ENCODE data around the gene UBN1.
A peak's percentile ranks its signal among the peaks of the same experiment; 100 is the strongest.
"Not testable (repeated sequence)": the region's sequence is repeated elsewhere in the genome, so short reads cannot be mapped to it uniquely, and the experiment has no call there.

UBN1 gene

DNA sequence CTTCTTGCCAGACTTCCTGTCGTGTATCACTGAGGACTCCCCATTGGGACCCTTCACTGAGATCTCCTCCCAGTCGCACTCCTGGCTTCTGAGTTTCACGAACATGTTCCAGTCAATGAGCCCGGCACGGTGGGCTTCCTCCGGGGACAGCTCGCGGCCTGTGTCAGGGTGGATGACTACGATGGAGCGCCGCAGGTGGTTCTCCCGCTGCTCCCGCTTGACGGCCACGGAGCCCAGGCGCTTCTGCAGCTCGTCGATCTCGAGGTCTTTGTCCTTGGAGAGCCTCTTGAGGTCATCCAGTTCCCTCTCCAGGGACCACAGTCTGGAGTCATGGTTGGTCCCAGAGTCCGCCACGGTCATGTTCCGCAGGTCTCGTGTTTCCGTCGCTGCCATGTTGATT lies 36.2 kb downstream of the UBN1 start:
- no peak for DNase-seq

DNA sequence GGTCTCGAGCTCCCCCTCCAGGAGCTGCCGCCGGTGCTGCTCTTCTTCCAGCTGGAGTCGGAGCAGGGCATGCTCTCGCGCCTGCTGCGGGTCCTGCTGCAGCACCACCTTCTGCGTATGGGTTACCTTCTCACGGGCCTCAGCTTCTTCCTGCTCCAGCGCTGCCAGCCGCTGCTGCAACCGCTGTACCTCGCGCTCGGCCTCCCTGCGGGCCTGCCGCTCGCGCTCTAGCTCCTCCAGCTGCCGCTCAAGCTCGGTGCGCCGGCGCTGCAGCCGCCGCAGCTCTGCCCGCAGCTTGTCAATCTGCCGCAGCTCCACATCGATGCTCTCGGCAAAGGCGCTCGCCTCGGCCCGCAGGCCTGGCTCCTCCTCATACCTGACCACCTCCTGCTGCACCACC lies 36.9 kb downstream of the UBN1 start:
- DNase-seq = no peak

DNA sequence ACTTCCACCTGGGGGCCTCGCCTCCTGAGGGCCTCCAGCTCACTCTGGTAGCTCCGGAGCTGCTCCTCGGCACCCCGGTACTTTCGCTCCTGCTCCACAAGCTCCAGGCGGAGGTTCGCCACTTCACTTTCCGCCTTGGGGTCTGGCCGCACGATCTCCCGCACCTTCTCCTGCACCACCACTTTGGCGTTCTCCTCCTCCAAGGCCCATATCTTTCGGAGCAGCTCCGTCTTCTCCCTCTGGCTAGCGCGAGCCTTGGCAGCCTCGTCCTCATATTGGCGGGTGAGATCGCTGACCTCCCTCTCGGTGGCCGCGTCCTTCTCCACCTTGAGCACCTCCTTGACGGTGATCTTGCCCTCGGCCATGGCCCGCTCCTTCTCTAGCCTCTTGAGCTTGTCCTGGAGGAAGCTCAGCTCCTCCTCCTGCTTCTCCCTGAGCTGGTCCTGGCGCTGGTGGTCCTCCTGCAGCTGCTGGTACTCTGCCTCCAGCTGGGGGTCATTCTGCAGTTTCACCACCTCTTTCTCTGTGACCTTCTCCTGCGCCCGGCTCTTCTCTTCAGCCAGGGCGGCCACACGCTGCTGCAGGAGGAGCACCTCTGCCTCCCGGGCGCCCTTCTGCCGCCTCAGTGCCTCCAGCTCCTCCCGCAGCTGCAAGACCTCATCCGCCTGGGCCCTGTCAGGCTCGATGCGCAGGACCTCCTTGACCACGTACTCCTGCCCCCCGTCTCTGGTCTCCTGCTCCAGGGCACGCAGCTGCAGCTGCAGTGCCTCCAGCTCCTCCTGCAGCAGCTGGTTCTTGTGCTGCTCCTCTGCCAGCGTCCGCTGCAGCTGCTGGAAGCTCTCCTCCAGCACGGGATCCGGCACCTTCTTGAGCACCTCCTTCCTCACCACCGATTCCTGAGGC lies 37.9 kb downstream of the UBN1 start:
- DNase-seq = no peak

GRCh38 chr16:4886151-4886550 lies 38.9 kb downstream of the UBN1 start:
- no peak for DNase-seq

DNA sequence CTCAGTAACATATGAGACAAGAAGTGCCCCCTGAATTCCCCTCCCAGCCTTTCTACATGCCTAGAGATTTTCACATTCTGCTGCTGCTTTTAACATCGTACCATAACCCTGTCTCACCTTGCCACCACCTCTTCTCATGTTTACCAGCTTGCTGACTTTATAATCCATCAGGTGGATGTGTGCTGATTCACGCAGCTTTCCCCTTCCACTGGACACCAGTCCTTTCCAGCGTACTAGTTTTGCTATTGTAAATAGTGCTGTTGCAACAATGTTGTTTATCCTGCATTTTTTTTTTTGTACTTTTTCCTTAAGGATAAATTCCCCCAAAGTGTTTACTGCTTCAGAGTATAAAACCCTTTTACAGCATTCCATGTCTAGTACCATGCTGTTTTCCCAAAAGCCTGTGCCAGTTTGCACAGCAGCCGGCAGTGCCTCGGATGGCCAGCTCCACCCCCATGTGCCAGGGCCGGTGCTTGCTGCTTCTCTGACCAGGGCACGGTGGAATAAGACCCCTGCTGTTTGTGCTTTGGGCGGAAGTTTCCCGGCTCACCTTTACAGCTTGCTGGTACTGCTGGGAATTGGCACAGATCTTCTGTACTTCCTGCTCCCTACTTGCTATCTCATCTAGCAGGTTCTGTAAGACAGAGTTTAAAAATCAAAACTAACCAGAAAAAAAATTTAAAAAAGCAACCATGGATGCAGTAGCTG lies 41.3 kb downstream of the UBN1 start:
- DNase-seq = no peak

DNA sequence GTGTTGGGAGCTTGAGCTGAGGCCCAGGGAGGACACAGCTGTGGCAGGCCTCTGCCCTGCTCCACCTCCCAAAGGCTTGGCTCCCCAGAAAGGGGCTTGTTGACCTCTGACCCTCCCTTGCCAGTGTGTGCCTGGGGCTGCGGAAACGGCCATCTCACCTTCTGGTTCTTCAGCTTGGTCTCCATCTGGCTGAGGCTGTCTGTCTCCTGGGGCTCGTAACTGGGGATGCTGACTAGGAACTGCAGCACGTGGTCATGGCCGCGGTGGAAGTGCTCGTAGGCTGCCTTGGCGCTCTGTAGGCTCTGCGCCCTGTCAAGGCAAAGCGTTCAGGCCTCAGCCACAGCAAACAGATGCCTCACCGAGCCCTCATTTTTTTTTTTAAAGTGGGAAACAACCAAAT lies 42.7 kb downstream of the UBN1 start:
- no peak for DNase-seq

- no peak for DNase-seq
Measured at GRCh38 chr16:4890686-4891085, 43.4 kb downstream of the UBN1 start.

- no peak for DNase-seq
Measured at GRCh38 chr16:4891097-4891885, 44.0 kb downstream of the UBN1 start.

DNA sequence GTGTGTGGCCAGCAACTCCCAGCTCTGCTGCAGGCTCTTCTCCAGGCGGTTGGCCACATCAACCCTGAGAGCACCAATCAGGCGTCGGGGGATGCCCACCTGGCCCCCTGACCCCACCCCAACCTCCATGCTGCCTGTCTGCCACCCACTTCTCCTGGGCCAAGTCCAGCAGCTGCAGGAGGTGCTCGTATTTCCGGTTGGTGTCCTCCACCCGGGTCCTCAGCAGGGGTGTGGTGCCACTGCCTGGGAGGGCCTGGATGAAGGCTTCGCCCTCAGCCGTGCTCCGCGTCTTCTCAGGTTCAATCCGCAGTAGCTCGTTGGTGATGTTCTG lies 44.6 kb downstream of the UBN1 start:
- DNase-seq = no peak

- DNase-seq = no peak
Measured at GRCh38 chr16:4892361-4893102, 45.3 kb downstream of the UBN1 start.

DNA sequence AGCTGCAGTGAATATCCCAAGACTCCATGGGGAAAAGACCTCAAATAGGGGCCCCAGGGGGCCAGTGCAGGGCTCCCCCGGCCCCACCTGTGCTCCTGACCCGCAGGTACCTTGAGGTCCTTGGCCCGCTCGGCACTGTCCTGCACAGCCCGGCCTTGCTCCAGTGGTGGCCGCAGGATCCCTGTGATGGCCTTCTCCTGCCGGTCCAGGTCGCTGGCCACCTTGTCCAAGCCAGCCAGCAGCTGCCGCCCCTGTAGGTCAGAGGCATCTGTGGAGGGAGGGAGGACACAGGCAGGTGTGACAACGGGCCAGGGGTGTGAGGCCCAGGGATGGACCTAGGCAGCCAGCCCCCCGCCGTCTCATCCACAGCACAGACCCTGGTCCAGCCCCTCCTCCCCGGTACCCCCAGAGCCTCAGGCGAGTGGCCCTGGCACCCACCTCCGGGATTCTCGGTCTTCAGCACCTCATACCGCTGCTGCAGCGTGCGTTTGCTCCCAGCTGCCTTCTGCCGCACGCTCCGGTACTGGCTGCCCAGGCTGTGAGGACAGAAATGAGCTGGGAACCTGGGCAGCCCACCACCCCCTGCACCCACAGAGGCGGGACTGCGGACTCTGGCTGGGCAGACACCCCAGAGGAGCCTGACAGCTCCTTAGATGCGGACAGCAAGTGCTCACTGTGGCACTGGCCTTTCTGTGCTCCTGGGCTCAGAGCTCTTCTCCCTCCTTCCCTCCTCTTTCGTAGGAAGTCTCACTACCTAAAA lies 46.0 kb downstream of the UBN1 start:
- no peak for DNase-seq

- DNase-seq = peak in 1 of 56 donors; percentile 15
Measured at GRCh38 chr16:4894276-4895150, 47.2 kb downstream of the UBN1 start.

DNA sequence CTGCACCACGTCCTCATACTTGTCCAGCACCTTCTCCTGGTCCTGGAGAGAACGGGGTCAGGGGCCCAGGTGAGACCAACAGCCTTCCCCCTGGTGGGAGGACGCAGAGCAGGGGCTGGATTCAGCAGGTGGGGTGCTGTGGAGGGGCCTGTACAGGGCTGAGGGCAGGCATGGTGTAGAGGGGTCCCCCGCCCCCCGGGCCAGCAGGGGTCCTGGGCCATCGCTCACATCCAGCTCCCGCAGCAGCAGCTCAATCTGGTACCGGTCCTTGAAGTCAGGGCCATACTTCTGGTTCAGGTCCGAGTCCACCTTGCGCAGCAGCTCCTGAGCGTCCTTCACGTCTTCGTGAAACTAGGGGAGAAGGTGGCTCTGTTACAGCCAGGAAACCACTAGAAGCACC lies 48.1 kb downstream of the UBN1 start:
- no peak for DNase-seq

- not testable (repeated sequence) for DNase-seq
Measured at GRCh38 chr16:4896761-4897160, 49.5 kb downstream of the UBN1 start.

DNA sequence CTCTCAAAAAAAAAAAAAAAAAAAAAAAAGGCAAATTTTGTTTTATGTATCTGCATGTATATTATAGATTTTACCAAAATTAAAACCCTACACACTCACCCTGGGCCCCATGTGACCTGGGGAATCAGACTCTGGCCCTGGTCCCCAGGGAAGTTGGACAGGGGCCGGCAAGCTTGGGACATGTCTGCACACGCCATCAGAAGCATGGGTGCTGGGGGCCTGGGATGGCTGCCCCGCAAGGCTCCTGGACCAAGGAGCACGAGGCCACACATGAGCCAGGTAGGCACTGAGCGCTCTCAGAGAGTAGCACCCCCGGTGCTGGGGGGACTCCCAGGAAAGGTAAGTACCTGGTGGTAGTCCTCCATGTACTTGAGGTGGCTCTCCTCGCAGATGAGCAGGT lies 50.0 kb downstream of the UBN1 start:
- DNase-seq = no peak

- no peak for DNase-seq
Measured at GRCh38 chr16:4898811-4899473, 51.7 kb downstream of the UBN1 start.

GRCh38 chr16:4899474-4899846 lies 52.2 kb downstream of the UBN1 start:
- no peak for DNase-seq

DNA sequence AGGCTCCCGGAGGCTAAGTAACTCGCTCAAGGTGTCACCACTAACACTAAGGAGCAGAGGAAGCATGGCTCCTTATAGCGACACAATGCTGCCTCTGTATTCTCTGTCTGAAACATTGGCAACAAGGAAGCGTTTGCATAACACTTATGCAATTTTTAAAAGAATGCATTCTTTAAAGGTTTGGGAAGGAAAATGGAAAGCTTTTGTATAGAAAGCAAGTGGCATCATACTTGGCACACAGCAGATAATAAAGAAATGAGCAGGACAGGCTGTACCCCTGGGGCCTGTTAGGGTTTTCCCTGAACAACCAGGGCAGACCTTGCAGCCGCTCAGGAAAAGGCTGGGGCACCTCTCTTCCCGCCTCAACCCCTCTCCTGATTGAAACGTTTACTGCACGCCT lies 52.8 kb downstream of the UBN1 start:
- DNase-seq = no peak

DNA sequence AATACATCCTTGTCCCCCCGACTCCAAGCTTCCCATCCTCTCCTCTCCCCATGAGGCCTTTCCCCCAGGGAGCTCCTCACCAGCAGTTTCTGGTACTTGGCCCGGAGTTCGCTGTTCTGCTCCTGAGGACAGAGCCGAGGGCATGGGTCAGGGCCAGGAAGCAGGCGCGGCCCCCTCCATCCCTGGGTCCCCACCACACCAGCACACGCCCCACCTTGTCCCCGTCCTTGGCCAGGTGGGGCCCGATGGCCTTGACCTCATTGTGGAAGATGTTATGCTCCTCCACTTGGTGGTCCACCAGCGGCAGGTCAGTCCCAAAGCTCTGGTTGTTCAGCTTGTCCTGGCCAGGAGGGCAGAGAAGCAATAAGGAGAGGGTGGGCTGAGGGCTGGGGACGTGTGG lies 53.5 kb downstream of the UBN1 start:
- DNase-seq = no peak

Data from amygdala (tissue), 56 donors.